Naive B cell (primary cell): ENCODE data around the gene FMNL2. TPM values are rescaled to one million over a fixed set of nuclear protein-coding genes. Genes with fewer than 3 reads are reported as not detected.
A peak's percentile ranks its signal among the peaks of the same experiment; 100 is the strongest.
"Not testable (repeated sequence)": the region's sequence is repeated elsewhere in the genome, so short reads cannot be mapped to it uniquely, and the experiment has no call there.

Experiments used
- ATAC-seq, 2 donors: fragments of 150-1000 bp; cut with Tn5 transposase; 2 replicates each; pipeline ENCODE4 v1.10.0; 2021; ENCODE audit warnings: low read depth in 2 of 2, mild to moderate bottlenecking in 2 of 2, moderate library complexity in 2 of 2
- DNase-seq: peaks from one replicate; pipeline ENCODE4 v3.0.0; 2022
- H3K27ac Mint-ChIP-seq, 6 donors: one replicate each; pipeline ENCODE4 v1.8.0; 2020 to 2022; ENCODE audit warnings: mild to moderate bottlenecking in 6 of 6, mixed read lengths in 6 of 6, moderate library complexity in 5 of 6, inconsistent platforms in 2 of 6
- H3K27me3 Mint-ChIP-seq, 3 donors: one replicate each; pipeline ENCODE4 v1.8.0; 2021 to 2022; ENCODE audit warnings: mixed read lengths in 3 of 3, mild to moderate bottlenecking in 1 of 3
- H3K36me3 Mint-ChIP-seq, 2 donors: one replicate each; pipeline ENCODE4 v1.8.0; 2020 to 2022; ENCODE audit warnings: mixed read lengths in 2 of 2, inconsistent platforms in 1 of 2, mild to moderate bottlenecking in 1 of 2
- H3K4me1 Mint-ChIP-seq, 3 donors: one replicate each; pipeline ENCODE4 v1.8.0; 2020 to 2022; ENCODE audit warnings: mixed read lengths in 3 of 3, inconsistent platforms in 1 of 3, mild to moderate bottlenecking in 1 of 3, moderate library complexity in 1 of 3
- H3K4me3 Mint-ChIP-seq, 8 donors: one replicate each; pipeline ENCODE4 v1.8.0; 2020 to 2022; ENCODE audit warnings: mild to moderate bottlenecking in 8 of 8, mixed read lengths in 8 of 8, moderate library complexity in 8 of 8, inconsistent platforms in 2 of 8
- H3K9me3 Mint-ChIP-seq, 7 donors: one replicate each; pipeline ENCODE4 v1.8.0; 2020 to 2022; ENCODE audit warnings: mixed read lengths in 7 of 7, mild to moderate bottlenecking in 5 of 7, inconsistent platforms in 2 of 7, moderate library complexity in 1 of 7
- polyA plus RNA-seq, 6 donors: library from polyadenylated mRNA; unstranded; fragments of 300-500 nt; fragmentation: Illumina TruSeq; gene quantifications; one replicate each; pipeline ENCODE4 v1.2.3, GENCODE V29; 2021; ENCODE audit warnings: low read depth in 6 of 6

Gene FMNL2
- polyA plus RNA-seq, 6 donors from 2014 or later: 0.08 to 1.4 (median 0.61) TPM

DNA sequence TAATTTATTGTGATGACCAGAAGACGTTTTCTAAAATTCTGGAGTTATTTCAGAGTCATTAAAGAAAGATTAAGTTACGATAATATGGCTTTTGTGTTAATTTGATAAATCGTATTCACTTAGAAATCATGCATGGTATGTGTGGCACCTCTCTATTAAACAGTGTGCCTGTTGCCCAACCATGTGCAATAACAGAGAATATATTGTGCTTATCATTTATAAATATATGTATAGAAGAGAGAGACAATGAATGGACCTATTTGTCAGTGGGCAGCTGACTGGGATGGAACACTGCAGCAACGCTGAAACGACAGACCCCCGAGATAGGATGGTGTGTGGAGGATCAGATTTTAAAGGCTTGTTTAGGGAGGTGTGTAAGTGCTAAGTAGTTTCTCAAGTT lies 172.9 kb downstream of the FMNL2 start:
- Mint-ChIP-seq H3K27me3 (no peaks in the 10 kb centered on the region), H3K27ac (no peak overlapping the region), H3K4me3 (no peak overlapping the region), H3K4me1 (no peaks in the 10 kb centered on the region), H3K36me3 (no peaks in the 10 kb centered on the region), H3K9me3 (peaks cover 0 to 1% (median 0%) of the 10 kb centered on the region in 7 donors)
- ATAC-seq: no peak
- DNase-seq: no peak

DNA sequence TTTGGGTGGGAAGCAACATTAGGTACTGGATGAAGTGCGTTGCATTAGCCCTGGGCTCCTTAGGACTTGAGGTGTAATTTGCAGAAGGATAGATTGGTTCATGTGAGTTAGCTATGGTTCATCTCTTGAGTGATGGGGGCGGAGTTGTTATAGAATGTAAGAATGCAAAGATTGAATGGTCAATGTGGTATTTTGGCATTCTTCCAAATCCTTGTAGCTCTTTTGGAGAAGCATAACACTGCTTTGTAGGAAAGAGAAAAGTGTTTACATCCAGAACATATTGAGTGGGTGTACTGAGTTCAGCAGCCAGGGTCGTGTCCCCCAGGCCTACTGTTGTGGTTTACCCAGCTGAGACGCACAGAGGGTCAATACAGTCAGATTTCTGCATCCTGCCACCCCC lies 173.5 kb downstream of the FMNL2 start:
- Mint-ChIP-seq H3K9me3 (peaks cover 0 to 1% (median 0%) of the 10 kb centered on the region in 7 donors), H3K4me3 (no peak overlapping the region), H3K27ac (no peak overlapping the region), H3K27me3 (no peaks in the 10 kb centered on the region), H3K4me1 (no peaks in the 10 kb centered on the region), H3K36me3 (no peaks in the 10 kb centered on the region)
- ATAC-seq (no peak), DNase-seq (no peak)

- no peak overlapping the region for H3K27ac Mint-ChIP-seq
- H3K9me3 Mint-ChIP-seq: peaks cover 0 to 1% (median 0%) of the 10 kb centered on the region in 7 donors
- H3K27me3 Mint-ChIP-seq: no peaks in the 10 kb centered on the region
- no peak for DNase-seq
- H3K4me1 Mint-ChIP-seq: no peaks in the 10 kb centered on the region
- no peak overlapping the region for H3K4me3 Mint-ChIP-seq
- no peak for ATAC-seq
- no peaks in the 10 kb centered on the region for H3K36me3 Mint-ChIP-seq
These were observed 175.0 kb downstream of the FMNL2 start for GRCh38 chr2:152509772-152510491.

- Mint-ChIP-seq H3K4me1 (no peaks in the 10 kb centered on the region), H3K27ac (no peak overlapping the region), H3K36me3 (no peaks in the 10 kb centered on the region), H3K4me3 (no peak overlapping the region), H3K9me3 (peaks cover 0 to 1% (median 0%) of the 10 kb centered on the region in 7 donors), H3K27me3 (no peaks in the 10 kb centered on the region)
- DNase-seq (no peak), ATAC-seq (no peak)
These were observed 175.6 kb downstream of the FMNL2 start for GRCh38 chr2:152510621-152511020.

DNA sequence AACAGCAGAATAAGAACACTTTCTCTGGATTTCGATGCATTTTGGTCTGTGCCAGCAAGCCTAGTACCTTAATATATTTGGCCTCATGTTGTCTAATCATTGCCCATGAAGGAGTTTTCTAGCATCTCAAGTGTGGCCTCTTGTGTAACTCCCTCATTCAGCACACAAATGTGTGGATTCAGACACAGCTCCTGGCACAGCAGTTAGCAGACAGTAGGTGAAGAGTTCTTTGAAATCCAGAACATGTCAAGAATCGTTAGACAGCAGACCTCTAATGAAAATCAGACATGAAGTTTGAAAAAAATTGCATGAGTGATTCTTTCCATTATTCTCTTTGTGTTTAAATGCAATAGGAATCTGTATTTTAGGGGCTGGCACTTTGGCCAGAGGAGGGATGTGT lies 177.0 kb downstream of the FMNL2 start:
- ATAC-seq: no peak
- peaks cover 0 to 1% (median 0%) of the 10 kb centered on the region in 7 donors for H3K9me3 Mint-ChIP-seq
- DNase-seq: no peak
- no peaks in the 10 kb centered on the region for H3K36me3 Mint-ChIP-seq
- no peaks in the 10 kb centered on the region for H3K27me3 Mint-ChIP-seq
- H3K4me1 Mint-ChIP-seq: no peaks in the 10 kb centered on the region
- H3K27ac Mint-ChIP-seq: no peak overlapping the region
- H3K4me3 Mint-ChIP-seq: no peak overlapping the region

- Mint-ChIP-seq H3K27me3 (no peaks in the 10 kb centered on the region), H3K36me3 (no peaks in the 10 kb centered on the region), H3K27ac (no peak overlapping the region), H3K4me3 (no peak overlapping the region), H3K9me3 (peaks cover 0 to 1% (median 0%) of the 10 kb centered on the region in 7 donors), H3K4me1 (no peaks in the 10 kb centered on the region)
- no peak for DNase-seq
- ATAC-seq: no peak
These were observed 178.1 kb downstream of the FMNL2 start for GRCh38 chr2:152513029-152513428.

DNA sequence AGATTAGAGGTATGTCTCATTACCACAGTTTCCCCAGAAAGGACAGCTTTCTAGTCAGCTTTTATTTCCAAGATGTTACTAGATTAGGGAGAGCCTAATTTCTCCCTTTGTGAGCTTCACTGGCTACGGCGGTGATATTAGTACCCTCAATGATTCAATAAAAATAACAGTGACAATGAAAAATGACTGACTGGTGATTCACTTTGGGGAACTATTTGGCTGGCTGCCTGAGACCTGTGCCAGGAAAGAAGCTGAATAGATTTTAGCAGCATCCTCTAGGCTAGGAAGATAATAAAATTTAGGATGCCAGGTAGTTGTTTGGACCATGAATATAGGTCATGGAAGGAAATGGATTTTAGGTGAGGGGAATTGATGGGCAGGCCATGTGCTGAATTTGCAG lies 178.7 kb downstream of the FMNL2 start:
- Mint-ChIP-seq H3K4me3 (no peak overlapping the region), H3K9me3 (peaks cover 0 to 1% (median 0%) of the 10 kb centered on the region in 7 donors), H3K4me1 (no peaks in the 10 kb centered on the region), H3K27ac (peak overlapping the region in 1 of 6 donors; percentile 38), H3K27me3 (peaks cover 0 to 3% (median 2%) of the 10 kb centered on the region in 3 donors), H3K36me3 (no peaks in the 10 kb centered on the region)
- ATAC-seq: no peak
- DNase-seq: no peak

DNA sequence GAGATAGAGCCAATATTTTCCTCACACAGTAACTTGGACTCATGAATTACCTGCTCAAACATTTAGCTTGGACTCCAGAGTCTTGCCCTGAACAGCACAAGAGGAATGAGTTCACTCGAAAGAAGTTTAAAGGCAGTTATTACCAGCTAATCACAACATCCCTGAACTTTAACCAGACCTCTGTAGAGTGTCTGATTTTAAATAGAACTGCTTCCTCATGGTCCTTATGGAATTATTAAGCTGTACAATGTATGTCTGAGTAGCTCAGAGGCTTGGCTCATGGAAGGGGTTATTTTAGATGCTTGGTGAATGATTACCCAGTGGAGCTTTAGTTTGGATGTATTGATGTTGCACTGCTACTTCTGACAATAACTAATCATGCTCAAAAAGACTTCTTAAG lies 183.1 kb downstream of the FMNL2 start:
- Mint-ChIP-seq H3K27me3 (peaks cover 0 to 8% (median 7%) of the 10 kb centered on the region in 3 donors), H3K9me3 (no peaks in the 10 kb centered on the region), H3K4me3 (no peak overlapping the region), H3K27ac (no peak overlapping the region), H3K4me1 (no peaks in the 10 kb centered on the region), H3K36me3 (no peaks in the 10 kb centered on the region)
- ATAC-seq (no peak), DNase-seq (no peak)

DNA sequence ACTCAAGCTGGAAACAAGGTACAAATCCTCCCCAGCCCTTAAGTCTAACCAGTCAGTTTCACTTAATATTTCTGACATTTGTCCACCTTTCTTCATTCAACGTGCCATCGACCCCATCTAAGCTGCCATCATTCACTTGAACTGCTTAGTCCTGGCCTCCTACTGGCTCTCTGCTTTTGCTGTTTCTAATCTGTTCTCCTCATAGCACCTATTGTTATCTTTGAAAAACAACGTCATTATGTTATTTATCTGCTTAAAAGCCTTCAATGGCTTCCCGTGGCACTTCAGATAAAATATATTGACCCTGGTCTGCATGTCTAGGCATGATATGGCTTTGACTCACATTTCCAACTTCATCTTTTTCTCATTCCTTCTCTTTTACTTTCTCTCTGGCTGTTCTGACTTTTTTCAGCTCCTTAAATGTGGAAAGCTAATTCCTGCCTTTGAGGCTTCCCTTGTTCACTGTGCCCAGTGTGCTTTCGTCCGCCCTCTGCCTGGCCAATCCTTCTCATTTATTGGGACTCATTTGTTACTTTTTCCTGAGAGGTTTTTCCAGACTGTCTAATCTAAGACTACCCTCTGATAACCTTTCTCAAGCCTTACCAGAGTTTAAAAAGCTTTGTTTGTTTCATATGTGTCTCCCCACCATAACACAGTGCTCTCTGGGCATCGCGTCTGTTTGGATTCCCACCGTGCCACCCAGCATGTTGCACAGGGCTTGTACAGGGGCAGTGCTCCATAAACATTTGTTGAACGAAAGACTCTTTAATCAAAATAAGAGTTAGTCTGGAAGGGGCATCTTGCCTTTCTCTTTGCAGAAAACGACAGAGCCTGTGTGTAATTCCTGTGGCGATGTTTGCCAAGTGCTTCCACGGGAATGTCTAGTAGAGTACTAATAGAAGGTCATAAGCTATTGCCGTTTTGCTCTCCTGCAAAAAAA lies 183.9 kb downstream of the FMNL2 start:
- Mint-ChIP-seq H3K4me3 (no peak overlapping the region), H3K27ac (no peak overlapping the region), H3K36me3 (no peaks in the 10 kb centered on the region), H3K9me3 (no peaks in the 10 kb centered on the region), H3K27me3 (peaks cover 0 to 8% (median 7%) of the 10 kb centered on the region in 3 donors), H3K4me1 (no peaks in the 10 kb centered on the region)
- no peak for ATAC-seq
- no peak for DNase-seq

DNA sequence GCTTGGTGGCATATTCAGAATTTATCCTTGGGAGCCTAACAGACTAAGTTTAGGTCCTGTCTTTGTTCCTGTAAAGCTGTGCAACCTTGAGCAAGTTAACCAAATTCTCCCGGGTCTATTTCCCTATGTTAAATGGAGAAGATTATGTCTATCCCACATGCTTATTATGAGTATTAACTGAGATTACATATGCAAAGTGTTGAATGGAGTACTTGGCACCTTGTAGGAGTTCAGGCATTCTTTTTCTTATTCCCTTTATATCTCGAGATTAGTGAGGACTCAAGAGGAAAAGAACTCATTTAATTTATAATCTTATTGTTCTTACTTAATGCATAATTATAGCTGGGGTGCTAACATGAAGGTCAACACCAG lies 184.6 kb downstream of the FMNL2 start:
- ATAC-seq (no peak), DNase-seq (no peak)
- H3K4me3 Mint-ChIP-seq: no peak overlapping the region
- H3K27ac Mint-ChIP-seq: no peak overlapping the region
- H3K36me3 Mint-ChIP-seq: no peaks in the 10 kb centered on the region
- H3K27me3 Mint-ChIP-seq: peaks cover 0 to 8% (median 7%) of the 10 kb centered on the region in 3 donors
- no peaks in the 10 kb centered on the region for H3K9me3 Mint-ChIP-seq
- no peaks in the 10 kb centered on the region for H3K4me1 Mint-ChIP-seq

GRCh38 chr2:152520759-152521158 lies 185.8 kb downstream of the FMNL2 start:
- Mint-ChIP-seq H3K27me3 (peaks cover 0 to 8% (median 7%) of the 10 kb centered on the region in 3 donors), H3K4me1 (no peaks in the 10 kb centered on the region), H3K36me3 (no peaks in the 10 kb centered on the region), H3K9me3 (no peaks in the 10 kb centered on the region), H3K27ac (no peak overlapping the region), H3K4me3 (no peak overlapping the region)
- no peak for DNase-seq
- ATAC-seq: no peak

DNA sequence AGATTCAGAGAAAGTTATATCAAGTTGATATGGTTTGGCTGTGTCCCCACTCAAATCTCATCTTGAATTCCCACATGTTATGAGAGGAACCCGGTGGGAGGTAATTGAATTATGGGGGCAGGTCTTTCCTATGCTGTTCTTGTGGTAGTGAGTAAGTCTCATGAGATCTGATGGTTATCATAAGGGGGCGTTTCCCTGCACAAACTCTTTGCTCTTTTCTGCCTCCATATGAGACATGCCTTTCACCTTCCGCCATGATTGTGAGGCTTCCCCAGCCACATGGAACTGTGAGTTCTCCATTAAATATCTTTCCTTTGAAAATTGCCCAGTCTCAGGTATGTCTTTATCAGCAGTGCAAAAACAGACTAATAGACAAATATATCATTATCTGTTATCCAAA lies 187.5 kb downstream of the FMNL2 start:
- H3K4me3 Mint-ChIP-seq, H3K36me3 Mint-ChIP-seq, ATAC-seq, H3K9me3 Mint-ChIP-seq, DNase-seq, H3K27me3 Mint-ChIP-seq, H3K27ac Mint-ChIP-seq, H3K4me1 Mint-ChIP-seq: not testable (repeated sequence)

DNA sequence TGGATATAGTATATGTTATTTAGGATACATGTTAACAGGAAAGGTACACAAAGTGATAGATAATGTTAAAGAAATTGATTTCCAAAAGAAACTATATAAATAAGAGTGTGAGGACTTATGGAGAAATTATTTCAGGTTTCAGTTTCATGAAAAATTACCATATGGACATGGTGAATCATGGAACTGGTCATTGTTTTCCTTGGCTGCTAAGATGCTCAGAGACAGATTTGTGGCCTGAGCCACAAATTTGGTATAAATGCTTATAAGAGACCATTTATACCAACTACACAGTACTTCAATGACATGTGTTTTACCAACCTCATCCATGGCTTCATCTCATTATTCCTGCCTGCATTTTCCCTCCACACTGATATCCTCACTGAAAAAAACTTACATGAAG lies 188.1 kb downstream of the FMNL2 start:
- ATAC-seq (no peak), DNase-seq (no peak)
- Mint-ChIP-seq H3K27me3 (peaks cover 0 to 8% (median 7%) of the 10 kb centered on the region in 3 donors), H3K9me3 (no peaks in the 10 kb centered on the region), H3K36me3 (no peaks in the 10 kb centered on the region), H3K4me1 (no peaks in the 10 kb centered on the region), H3K27ac (no peak overlapping the region), H3K4me3 (no peak overlapping the region)

DNA sequence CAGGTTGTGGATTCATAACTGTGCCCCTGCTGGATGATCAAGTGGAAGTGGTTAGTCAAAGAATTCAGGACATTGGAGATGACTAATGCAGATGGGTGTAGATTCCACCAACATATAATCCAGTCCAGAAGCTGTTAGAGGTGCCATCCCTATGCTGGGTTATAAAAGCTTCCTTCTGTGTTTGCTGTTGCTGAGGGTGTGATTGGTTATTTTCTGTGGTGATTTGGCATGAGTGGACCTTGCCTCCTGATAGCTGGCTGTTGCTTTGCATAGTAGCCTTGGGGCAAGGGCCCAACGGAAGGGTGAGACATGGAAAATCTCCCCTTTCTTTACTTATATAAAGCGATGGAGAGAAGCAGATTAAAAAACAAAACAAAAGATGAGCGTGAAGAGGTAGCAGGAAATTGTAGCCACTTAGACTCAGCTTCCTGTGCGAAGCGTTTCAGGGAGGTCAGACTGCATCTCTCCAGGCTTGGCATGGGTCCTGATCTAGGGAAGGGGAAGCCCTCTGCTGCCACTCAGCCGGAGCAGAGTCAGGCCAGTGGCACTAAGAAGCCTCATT lies 190.4 kb downstream of the FMNL2 start:
- H3K4me1 Mint-ChIP-seq: no peaks in the 10 kb centered on the region
- peak overlapping the region in 1 of 6 donors; percentile 74 for H3K27ac Mint-ChIP-seq

More for the DNA sequence above, 190.4 kb downstream of the FMNL2 start:
- Mint-ChIP-seq H3K36me3 (no peaks in the 10 kb centered on the region), H3K4me3 (peak overlapping the region in 1 of 8 donors; percentile 45), H3K9me3 (no peaks in the 10 kb centered on the region), H3K27me3 (no peaks in the 10 kb centered on the region)
- ATAC-seq (no peak), DNase-seq (no peak)
